HCT116 (cell line): ENCODE results near the gene LIMK2. TPM values are rescaled to one million over a fixed set of nuclear protein-coding genes. Genes with fewer than 3 reads are reported as not detected.
A peak's percentile ranks its signal among the peaks of the same experiment; 100 is the strongest.

ENCODE experiments used
- ATAC-seq: fragments of 200-7000 bp; cut with Tn5 transposase; 2 replicates; pipeline ENCODE4 v1.9.1; 2020; ENCODE audit warnings: mild to moderate bottlenecking, moderate library complexity
- BruUV-seq: library from RNA; stranded (reverse); fragments of 400-500 nt; replicated peaks from 2 replicates; lab custom pipeline; 2021; lab: Mats Ljungman, UMichigan
- CTCF ChIA-PET: fragments of 300-600 bp; sonication (Branson Sonifier 250); formaldehyde crosslinking; loops from one replicate; lab custom pipeline; 2021; ENCODE audit warnings: antibody characterized with exemption; lab: Charles Lee
- POLR2A ChIA-PET: fragments of 300-600, 350-600 bp; sonication (Branson Sonifier 250); formaldehyde crosslinking; loops from one replicate; lab custom pipeline; 2021; ENCODE audit warnings: antibody characterized with exemption; lab: Charles Lee
- RAD21 ChIA-PET, 2 experiments: fragments of 300-600 bp; sonication (Branson Sonifier 250); formaldehyde crosslinking; loops; one replicate each; lab custom pipeline; 2023; ENCODE audit warnings: low total read pairs in 2 of 2; ENCODE audit not compliant: uncharacterized antibody in 2 of 2, unreplicated experiment in 2 of 2, low non-redundant PET in 1 of 2; lab: Charles Lee
- DNase-seq: peaks from one replicate; pipeline ENCODE4 v3.0.0-alpha.2; 2010; ENCODE audit warnings: low read depth, low spot score
- H2AFZ ChIP-seq: fragments of 200-600 bp; shearing (Covaris generic), sonication (generic); 2 replicates; pipeline ENCODE4 v1.6.1; 2017; ENCODE audit warnings: low read depth, mixed run types, mixed read lengths, antibody characterized with exemption, low read length; ENCODE audit not compliant: poor library complexity, severe bottlenecking
- H3K27ac ChIP-seq: 2 replicates; pipeline ENCODE4 v1.5.1; 2012; ENCODE audit warnings: low read depth, low read length
- H3K27me3 ChIP-seq: fragments of 200-600 bp; sonication (generic); 2 replicates; pipeline ENCODE4 v1.6.1; 2016; ENCODE audit warnings: mixed run types, low read length, mixed read lengths; ENCODE audit not compliant: insufficient read depth
- H3K36me3 ChIP-seq, 2 experiments: fragments of 200-500 bp in 1 of 2; fragments of 200-600 bp in 1 of 2; sonication (Bioruptor generic) in 1 of 2; sonication (generic) in 1 of 2; 2 replicates each; pipeline versions ENCODE4 v1.5.1 to v1.6.1; 2014 to 2016; ENCODE audit warnings: low read length in 2 of 2, inconsistent platforms in 1 of 2, mixed read lengths in 1 of 2, mixed run types in 1 of 2; ENCODE audit not compliant: insufficient read depth in 2 of 2, control insufficient read depth in 1 of 2
- H3K4me1 ChIP-seq, 2 experiments: fragments of 200-600 bp in 1 of 2; sonication (generic) in 1 of 2; 2 replicates each; pipeline versions ENCODE4 v1.5.1 to v1.6.1; 2012 to 2017; ENCODE audit warnings: low read length in 2 of 2, inconsistent platforms in 1 of 2, mild to moderate bottlenecking in 1 of 2, mixed read lengths in 1 of 2, mixed run types in 1 of 2, moderate library complexity in 1 of 2; ENCODE audit not compliant: insufficient read depth in 2 of 2, control insufficient read depth in 1 of 2
- H3K4me2 ChIP-seq: fragments of 200-600 bp; sonication (generic); 2 replicates; pipeline ENCODE4 v1.6.1; 2017; ENCODE audit warnings: mixed run types, low read length, mixed read lengths
- H3K4me3 ChIP-seq, 2 experiments: fragments of 200-600 bp in 1 of 2; sonication (generic) in 1 of 2; replicated peaks in 1 of 2; 2 replicates each; pipeline ENCODE4 v1.5.1; 2011 to 2016; ENCODE audit warnings: low read length in 2 of 2, control low read depth in 1 of 2, low read depth in 1 of 2, mild to moderate bottlenecking in 1 of 2, mixed read lengths in 1 of 2, mixed run types in 1 of 2
- H3K79me2 ChIP-seq: fragments of 200-600 bp; sonication (generic); 2 replicates; pipeline ENCODE4 v1.6.1; 2017; ENCODE audit warnings: mild to moderate bottlenecking, mixed run types, low read length, moderate library complexity, mixed read lengths; ENCODE audit not compliant: insufficient read depth
- H3K9ac ChIP-seq: fragments of 200-600 bp; sonication (generic); 2 replicates; pipeline ENCODE4 v1.6.1; 2016; ENCODE audit warnings: low read length, mixed read lengths
- H3K9me2 ChIP-seq: fragments of 200-600 bp; sonication (generic), shearing (Covaris generic); 2 replicates; pipeline ENCODE4 v1.6.1; 2017; ENCODE audit warnings: mixed run types, mild to moderate bottlenecking, moderate library complexity; ENCODE audit not compliant: insufficient read depth
- H3K9me3 ChIP-seq, 2 experiments: fragments of 200-500 bp in 1 of 2; fragments of 200-600 bp in 1 of 2; sonication (Bioruptor generic) in 1 of 2; sonication (generic) in 1 of 2; 2 replicates each; pipeline ENCODE4 v1.6.1; 2014 to 2017; ENCODE audit warnings: low read length in 2 of 2, mixed read lengths in 2 of 2, inconsistent platforms in 1 of 2, low read depth in 1 of 2, mild to moderate bottlenecking in 1 of 2, mixed run types in 1 of 2, moderate library complexity in 1 of 2; ENCODE audit not compliant: control insufficient read depth in 1 of 2, insufficient read depth in 1 of 2
- H4K20me1 ChIP-seq: fragments of 200-600 bp; sonication (generic), shearing (Covaris generic); 2 replicates; pipeline ENCODE4 v1.6.1; 2017; ENCODE audit warnings: mixed run types, mild to moderate bottlenecking, moderate library complexity; ENCODE audit not compliant: insufficient read depth
- CBX3 ChIP-seq: IDR thresholded peaks from 2 replicates; pipeline ENCODE4 v1.6.1; 2012; ENCODE audit warnings: low read depth
- ELF1 ChIP-seq: IDR thresholded peaks from 2 replicates; pipeline ENCODE4 v1.6.1; 2012; ENCODE audit warnings: low read depth, borderline replicate concordance
- POLR2A ChIP-seq: IDR thresholded peaks from 2 replicates; pipeline ENCODE4 v1.7.0; 2011; ENCODE audit warnings: borderline replicate concordance; ENCODE audit not compliant: insufficient read depth, insufficient read length; ENCODE audit errors: extremely low read depth
- SP1 ChIP-seq: IDR thresholded peaks from 2 replicates; pipeline ENCODE4 v1.6.1; 2012; ENCODE audit warnings: low read depth
- TCF7L2 ChIP-seq: IDR thresholded peaks from 2 replicates; pipeline ENCODE4 v1.7.0; 2011; ENCODE audit warnings: borderline replicate concordance, inconsistent platforms; ENCODE audit not compliant: insufficient read depth, insufficient read length; ENCODE audit errors: extremely low read depth
- intact Hi-C: fragments of 100-400 bp; cut with micrococcal nuclease; formaldehyde crosslinking; loops from 2 replicates; pipeline ENCODE4 v1.10.0; 2022
- total RNA-seq: library from RNA; stranded (reverse); gene quantifications from one replicate; pipeline ENCODE4 v1.2.1, GENCODE V29; 2021; ENCODE audit not compliant: unreplicated experiment

LIMK2 gene
- total RNA-seq, 1 experiment from 2014 or later = 21.9 TPM

DNA sequence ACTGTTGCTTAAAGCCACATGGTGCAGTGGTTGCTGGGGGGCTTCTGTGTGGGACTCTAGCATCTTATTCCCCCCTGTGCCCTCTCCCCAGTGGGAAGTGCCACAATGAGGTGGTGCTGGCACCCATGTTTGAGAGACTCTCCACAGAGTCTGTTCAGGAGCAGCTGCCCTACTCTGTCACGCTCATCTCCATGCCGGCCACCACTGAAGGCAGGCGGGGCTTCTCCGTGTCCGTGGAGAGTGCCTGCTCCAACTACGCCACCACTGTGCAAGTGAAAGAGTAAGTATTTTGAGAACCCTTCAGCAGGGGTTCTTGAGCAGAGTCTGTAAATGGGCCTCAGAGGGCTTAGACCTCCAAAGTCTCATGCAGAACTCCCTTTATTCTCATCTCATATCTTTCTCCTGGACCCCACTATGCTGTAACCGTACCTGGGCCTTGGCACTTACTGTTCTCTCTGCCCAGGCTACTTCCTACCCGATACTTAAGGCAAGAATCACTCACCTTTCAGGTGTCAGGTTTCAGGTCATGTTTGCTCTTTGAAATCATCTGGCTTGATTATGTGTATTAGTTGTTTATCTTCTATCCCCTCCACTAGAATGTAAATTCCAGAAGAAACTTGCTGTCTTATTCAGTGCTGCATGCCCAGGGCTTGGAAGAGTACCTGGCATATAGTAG is 47.8 kb downstream of the LIMK2 start:
- Histone ChIP-seq H3K9me3 (no peaks in the 10 kb centered on the region), H3K4me1 (no peaks in the 10 kb centered on the region), H3K9me2 (no peaks in the 10 kb centered on the region), H3K27ac (no peak overlapping the region), H3K4me2 (no peak overlapping the region), H3K4me3 (no peak overlapping the region), H4K20me1 (no peaks in the 10 kb centered on the region), H2AFZ (no peak overlapping the region), H3K36me3 (peaks cover 4 to 5% of the 10 kb centered on the region in 2 experiments; a peak in 2 of 4 replicates), H3K27me3 (no peaks in the 10 kb centered on the region), H3K79me2 (no peaks in the 10 kb centered on the region), H3K9ac (no peak overlapping the region)
- DNase-seq (no peak), ATAC-seq (no peak)
- RAD21 ChIA-PET = no interaction called here
- POLR2A ChIA-PET = no interaction called here
- intact Hi-C loops = no loop called here
- CTCF ChIA-PET = no interaction called here
- BruUV-seq = no TSS peak
- TF ChIP-seq CBX3 (no peak), TCF7L2 (no peak), ELF1 (no peak), SP1 (no peak)

DNA sequence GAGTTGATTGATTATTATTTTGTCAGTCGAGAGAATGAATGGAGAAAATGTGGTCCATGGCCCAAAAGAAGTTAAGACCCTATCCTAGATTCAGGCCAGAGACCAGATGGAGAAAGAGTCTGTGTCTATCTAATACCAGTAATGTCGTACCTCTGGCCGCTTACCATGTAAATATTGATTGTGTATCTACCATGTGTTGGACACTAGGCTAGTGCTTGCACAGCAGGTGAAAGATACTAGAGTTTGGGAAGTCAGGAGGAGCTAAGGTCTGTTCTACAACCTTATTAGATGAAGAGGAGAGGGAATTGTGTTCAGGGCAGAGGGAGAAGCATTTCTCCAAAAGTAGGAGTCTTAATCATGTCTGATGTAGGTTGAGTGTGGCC is 48.4 kb downstream of the LIMK2 start:
- no peaks in the 10 kb centered on the region for H3K9me3 ChIP-seq
- intact Hi-C loops = no loop called here
- H2AFZ ChIP-seq = no peak overlapping the region
- TF ChIP-seq POLR2A = no peak
- DNase-seq (no peak), ATAC-seq (no peak)
- ChIA-PET CTCF (no interaction called here), RAD21 (no interaction called here), POLR2A (no interaction called here)
- no peaks in the 10 kb centered on the region for H4K20me1 ChIP-seq
- H3K4me3 ChIP-seq = no peak overlapping the region
- BruUV-seq = TSS peak; percentile 26
- H3K27ac ChIP-seq = no peak overlapping the region
- H3K79me2 ChIP-seq = no peaks in the 10 kb centered on the region
- H3K9me2 ChIP-seq = no peaks in the 10 kb centered on the region
- no peaks in the 10 kb centered on the region for H3K4me1 ChIP-seq
- no peak overlapping the region for H3K9ac ChIP-seq
- H3K27me3 ChIP-seq = no peaks in the 10 kb centered on the region
- no peak overlapping the region for H3K4me2 ChIP-seq
- peaks cover 4 to 5% of the 10 kb centered on the region in 2 experiments; a peak in 2 of 4 replicates for H3K36me3 ChIP-seq
